H1 (cell line): Measurements from ENCODE around the gene PTGES3L. TPM values are rescaled to one million over a fixed set of nuclear protein-coding genes. Genes with fewer than 3 reads are reported as not detected.

ENCODE experiments used
- CTCF ChIA-PET: fragments of 300-600 bp; sonication (Branson Sonifier 250); formaldehyde crosslinking; loops from one replicate; lab custom pipeline; 2021; ENCODE audit not compliant: partially characterized antibody; lab: Charles Lee
- POLR2A ChIA-PET: fragments of 300-600 bp; sonication (Branson Sonifier 250); formaldehyde crosslinking; loops from one replicate; lab custom pipeline; 2021; ENCODE audit warnings: inconsistent platforms; ENCODE audit not compliant: partially characterized antibody; lab: Charles Lee
- DNase-seq, 2 experiments: peaks; one replicate each; pipeline versions ENCODE4 v3.0.0 to v3.0.0-alpha.2; 2010 to 2022; ENCODE audit warnings: low spot score in 2 of 2, low read depth in 1 of 2, mixed read lengths in 1 of 2
- FAIRE-seq: peaks from 2 replicates; lab custom pipeline; 2011; peaks lifted over from hg19 to GRCh38; lab: Jason Lieb, UNC
- H2AFZ ChIP-seq: 2 replicates; pipeline ENCODE4 v1.8.1; 2012; ENCODE audit warnings: low read length, inconsistent platforms
- H2AK5ac ChIP-seq: 2 replicates; pipeline ENCODE4 v1.6.1; 2013; ENCODE audit warnings: low read depth, low read length
- H2BK120ac ChIP-seq: replicated peaks from 2 replicates; pipeline ENCODE3; 2013; ENCODE audit warnings: low read depth, low read length, inconsistent platforms
- H2BK12ac ChIP-seq: 2 replicates; pipeline ENCODE4 v1.6.1; 2013; ENCODE audit warnings: low read depth, low read length
- H2BK15ac ChIP-seq: 2 replicates; pipeline ENCODE4 v1.6.1; 2013; ENCODE audit warnings: low read length
- H2BK20ac ChIP-seq: 2 replicates; pipeline ENCODE4 v1.6.1; 2013; ENCODE audit warnings: low read length
- H2BK5ac ChIP-seq: 2 replicates; pipeline ENCODE4 v1.6.1; 2013; ENCODE audit warnings: low read depth, low read length
- H3K14ac ChIP-seq: 2 replicates; pipeline ENCODE4 v1.6.1; 2013; ENCODE audit warnings: inconsistent platforms; ENCODE audit not compliant: insufficient read length
- H3K18ac ChIP-seq: 2 replicates; pipeline ENCODE4 v1.6.1; 2013; ENCODE audit warnings: low read length; ENCODE audit errors: extremely low read depth
- H3K23ac ChIP-seq: 2 replicates; pipeline ENCODE4 v1.6.1; 2013; ENCODE audit warnings: inconsistent platforms; ENCODE audit not compliant: insufficient read length
- H3K23me2 ChIP-seq: 2 replicates; pipeline ENCODE4 v1.6.1; 2013; ENCODE audit warnings: low read depth, low read length
- H3K27ac ChIP-seq: 2 replicates; pipeline ENCODE4 v1.6.1; 2011; ENCODE audit warnings: low read depth, low read length, inconsistent platforms
- H3K27me3 ChIP-seq, 4 experiments: replicated peaks in 1 of 4; 1 replicate in 1 of 4; 2 replicates in 3 of 4; pipeline versions ENCODE4 v1.6.1 to v1.8.1; 2011 to 2013; ENCODE audit warnings: low read length in 3 of 4, mild to moderate bottlenecking in 3 of 4, inconsistent platforms in 2 of 4, mixed read lengths in 2 of 4, moderate library complexity in 1 of 4; ENCODE audit not compliant: control insufficient read depth in 3 of 4, insufficient read depth in 3 of 4; ENCODE audit errors: extremely low read depth in 1 of 4
- H3K36me3 ChIP-seq, 4 experiments: 2 replicates each; pipeline versions ENCODE4 v1.6.1 to v1.8.1; 2011 to 2013; ENCODE audit warnings: mild to moderate bottlenecking in 4 of 4, low read length in 3 of 4, moderate library complexity in 2 of 4, control low read depth in 1 of 4, inconsistent platforms in 1 of 4; ENCODE audit not compliant: insufficient read depth in 4 of 4, control insufficient read depth in 2 of 4
- H3K4ac ChIP-seq: replicated peaks from 2 replicates; pipeline ENCODE3; 2013; ENCODE audit warnings: low read length, low read depth, mixed read lengths, inconsistent platforms; ENCODE audit not compliant: insufficient read length
- H3K4me1 ChIP-seq, 4 experiments: replicated peaks in 1 of 4; 1 replicate in 1 of 4; 2 replicates in 3 of 4; pipeline versions ENCODE4 v1.6.1 to v1.8.1; 2011 to 2013; ENCODE audit warnings: low read length in 3 of 4, inconsistent platforms in 2 of 4, mixed read lengths in 1 of 4; ENCODE audit not compliant: insufficient read depth in 4 of 4, control insufficient read depth in 3 of 4
- H3K4me2 ChIP-seq, 2 experiments: 2 replicates each; pipeline versions ENCODE4 v1.6.1 to v1.8.1; 2011 to 2013; ENCODE audit warnings: low read depth in 2 of 2, low read length in 2 of 2, control low read depth in 1 of 2, inconsistent platforms in 1 of 2, mild to moderate bottlenecking in 1 of 2; ENCODE audit not compliant: insufficient read depth in 1 of 2
- H3K4me3 ChIP-seq, 4 experiments: fragments of 200-600, 300-600 bp in 1 of 4; sonication (generic), shearing (Covaris generic), sonication (Bioruptor Twin) in 1 of 4; 2 replicates each; pipeline versions ENCODE4 v1.5.1 to v1.8.1; 2011 to 2016; ENCODE audit warnings: low read length in 4 of 4, low read depth in 3 of 4, control low read depth in 2 of 4, inconsistent platforms in 2 of 4, mild to moderate bottlenecking in 2 of 4, mixed read lengths in 1 of 4, moderate library complexity in 1 of 4; ENCODE audit not compliant: insufficient read depth in 2 of 4; ENCODE audit errors: extremely low read depth in 1 of 4
- H3K56ac ChIP-seq: replicated peaks from 2 replicates; pipeline ENCODE3; 2013; ENCODE audit warnings: low read depth, mild to moderate bottlenecking, mixed read lengths, low read length, inconsistent platforms; ENCODE audit not compliant: insufficient read length
- H3K79me1 ChIP-seq: 2 replicates; pipeline ENCODE4 v1.6.1; 2013; ENCODE audit warnings: low read depth, low read length, control low read depth
- H3K79me2 ChIP-seq, 2 experiments: 2 replicates each; pipeline versions ENCODE4 v1.6.1 to v1.8.1; 2012 to 2013; ENCODE audit warnings: low read length in 2 of 2, mild to moderate bottlenecking in 2 of 2, inconsistent platforms in 1 of 2; ENCODE audit not compliant: insufficient read depth in 2 of 2, control insufficient read depth in 1 of 2
- H3K9ac ChIP-seq, 4 experiments: replicated peaks in 1 of 4; 1 replicate in 1 of 4; 2 replicates in 3 of 4; pipeline versions ENCODE4 v1.6.1 to v1.8.1; 2011 to 2013; ENCODE audit warnings: low read depth in 3 of 4, low read length in 3 of 4, control low read depth in 2 of 4, mild to moderate bottlenecking in 2 of 4, moderate library complexity in 2 of 4, inconsistent platforms in 1 of 4; ENCODE audit errors: extremely low read depth in 1 of 4
- H3K9me3 ChIP-seq, 2 experiments: 2 replicates each; pipeline versions ENCODE4 v1.6.1 to v1.8.1; 2012 to 2013; ENCODE audit warnings: mild to moderate bottlenecking in 2 of 2, moderate library complexity in 2 of 2, control low read depth in 1 of 2, inconsistent platforms in 1 of 2, low read depth in 1 of 2, low read length in 1 of 2, mixed read lengths in 1 of 2; ENCODE audit not compliant: insufficient read depth in 2 of 2
- H4K20me1 ChIP-seq, 2 experiments: replicated peaks in 1 of 2; 2 replicates each; pipeline versions ENCODE3 to v1.8.1; 2011 to 2013; ENCODE audit warnings: inconsistent platforms in 2 of 2, low read length in 2 of 2, mild to moderate bottlenecking in 1 of 2; ENCODE audit not compliant: insufficient read depth in 2 of 2, control insufficient read depth in 1 of 2
- H4K5ac ChIP-seq: 2 replicates; pipeline ENCODE4 v1.6.1; 2013; ENCODE audit warnings: low read length, low read depth, mixed read lengths, inconsistent platforms; ENCODE audit not compliant: insufficient read length
- H4K8ac ChIP-seq: 2 replicates; pipeline ENCODE4 v1.8.0; 2013; ENCODE audit warnings: mild to moderate bottlenecking, moderate library complexity, low read length, inconsistent platforms; ENCODE audit not compliant: insufficient read depth; ENCODE audit errors: extremely low read depth
- H4K91ac ChIP-seq: replicated peaks from 2 replicates; pipeline ENCODE3; 2013; ENCODE audit warnings: low read length, mixed read lengths, inconsistent platforms; ENCODE audit not compliant: insufficient read length
- CEBPB ChIP-seq: IDR thresholded peaks from 2 replicates; pipeline ENCODE4 v1.6.1; 2012; ENCODE audit warnings: low read depth, low read length
- EGR1 ChIP-seq: IDR thresholded peaks from 2 replicates; pipeline ENCODE4 v1.6.1; 2011; ENCODE audit warnings: low read depth, low read length, borderline replicate concordance
- NANOG ChIP-seq: IDR thresholded peaks from 2 replicates; pipeline ENCODE4 v1.6.1; 2011; ENCODE audit warnings: low read length, low read depth, mild to moderate bottlenecking, inconsistent platforms; ENCODE audit not compliant: insufficient read depth, poor library complexity, severe bottlenecking
- RNF2 ChIP-seq: fragments of 200-900, 300-1000 bp; sonication (generic); IDR thresholded peaks from 2 replicates; pipeline ENCODE4 v1.7.1; 2016; ENCODE audit warnings: borderline replicate concordance, low read depth, mild to moderate bottlenecking, antibody characterized with exemption, low read length; ENCODE audit not compliant: poor library complexity, severe bottlenecking; ENCODE audit errors: missing control alignments
- RXRA ChIP-seq: IDR thresholded peaks from 2 replicates; pipeline ENCODE4 v1.6.1; 2011; ENCODE audit warnings: low read depth, mild to moderate bottlenecking, low read length, moderate library complexity; ENCODE audit not compliant: insufficient read depth
- WGBS, 2 experiments: shearing (Covaris generic) in 1 of 2; methylation state at CpG; one replicate each; pipeline versions ENCODE4 v1.1.6 to v1.1.7; 2013 to 2015; ENCODE audit warnings: low lambda C conversion rate in 2 of 2, mixed read lengths in 2 of 2, inconsistent platforms in 1 of 2, low coverage in 1 of 2, missing lambda C conversion rate in 1 of 2; ENCODE audit not compliant: insufficient replicate concordance in 2 of 2, insufficient coverage in 1 of 2, insufficient read length in 1 of 2; ENCODE audit errors: extremely low coverage in 1 of 2, missing lambda C conversion rate in 1 of 2; 5-methylcytosine and 5-hydroxymethylcytosine counted together
- polyA plus RNA-seq, 7 experiments: library from polyadenylated mRNA; depleted of rRNA in 3 of 7; stranded (reverse) in 5 of 7; unstranded in 2 of 7; fragments of >200 nt in 5 of 7; fragments of 200-250 nt in 2 of 7; gene quantifications; 1 replicate in 5 of 7; 2 replicates in 1 of 7; 4 replicates in 1 of 7; pipeline versions ENCODE4 v1.2.1 to v1.2.3, GENCODE V29; 2011 to 2013; ENCODE audit warnings: missing spikeins in 2 of 7, mixed read lengths in 2 of 7
- total RNA-seq: library from RNA; stranded (reverse); fragmentation: NEBNext Ultra II Directional; extraction: Animal tissue kit (Norgen Biotek cat#: 25700); gene quantifications from 2 replicates; pipeline ENCODE4 v1.2.1, GENCODE V29; 2021

The PTGES3L gene
- total and polyA plus RNA-seq, 2 of the 8 experiments (the other 6 are each of a cell fraction or from before 2014, with no cell fraction given): 3.0 to 3.6 TPM

- Histone ChIP-seq H3K4me2 (no peak overlapping the region), H2BK120ac (no peak overlapping the region), H4K5ac (no peak overlapping the region), H3K23me2 (no peaks in the 10 kb centered on the region), H2BK5ac (no peak overlapping the region), H3K18ac (no peak overlapping the region), H3K9me3 (no peaks in the 10 kb centered on the region), H3K27ac (no peak overlapping the region), H3K4ac (no peak overlapping the region), H2AFZ (no peak overlapping the region), H2AK5ac (no peak overlapping the region), H2BK12ac (no peak overlapping the region), H2BK15ac (no peak overlapping the region), H4K20me1 (no peaks in the 10 kb centered on the region), H4K8ac (no peak overlapping the region), H3K14ac (no peak overlapping the region), H3K4me3 (no peak overlapping the region), H2BK20ac (no peak overlapping the region), H4K91ac (no peak overlapping the region), H3K79me1 (no peaks in the 10 kb centered on the region), H3K27me3 (no peaks in the 10 kb centered on the region), H3K56ac (no peak overlapping the region), H3K4me1 (no peaks in the 10 kb centered on the region), H3K79me2 (no peaks in the 10 kb centered on the region), H3K9ac (no peak overlapping the region), H3K36me3 (peaks cover 10 to 41% (median 27%) of the 10 kb centered on the region in 4 experiments), H3K23ac (no peak overlapping the region)
- 92% methylated on average over 13 of the region's 13 CpGs; no CpG with 5 or more reads in 1 of the 2 experiments for WGBS, 2 experiments
- FAIRE-seq (no peak), DNase-seq (no peak)
- ChIA-PET POLR2A (interaction anchor here (1.9 to 2.0 kb wide), 2 partner anchors 12 to 48 kb away, joined by 6 to 7 read pairs; partner anchors contain the start of gene RPL27), CTCF (interaction anchor here (1.1 to 1.5 kb wide), 2 partner anchors 21 to 105 kb away, joined by 3 read pairs; no protein-coding TSS in a partner anchor)
- TF ChIP-seq RXRA (no peak), RNF2 (no peak), EGR1 (no peak), NANOG (no peak), CEBPB (no peak)
Observed at GRCh38 chr17:42950044-42950783, 29.7 kb downstream of the PTGES3L start.
